Memory B cell (primary cell): ENCODE measurements around the gene APBB2.

Experiments
- ATAC-seq: fragments of 150-1000 bp; cut with Tn5 transposase; 2 replicates; pipeline ENCODE4 v1.10.0; 2021; ENCODE audit warnings: low read depth, mild to moderate bottlenecking, moderate library complexity
- DNase-seq, 2 donors: peaks; one replicate each; pipeline ENCODE4 v3.0.0; 2022; ENCODE audit warnings: low spot score in 2 of 2
- H3K27ac Mint-ChIP-seq: one replicate; pipeline ENCODE4 v1.8.0; 2022; ENCODE audit warnings: mild to moderate bottlenecking, moderate library complexity, mixed read lengths
- H3K27me3 Mint-ChIP-seq: one replicate; pipeline ENCODE4 v1.8.0; 2022; ENCODE audit warnings: mixed read lengths
- H3K36me3 Mint-ChIP-seq: one replicate; pipeline ENCODE4 v1.8.0; 2022; ENCODE audit warnings: mild to moderate bottlenecking, mixed read lengths
- H3K4me1 Mint-ChIP-seq: one replicate; pipeline ENCODE4 v1.8.0; 2022; ENCODE audit warnings: mixed read lengths
- H3K4me3 Mint-ChIP-seq: one replicate; pipeline ENCODE4 v1.8.0; 2022; ENCODE audit warnings: mild to moderate bottlenecking, moderate library complexity, mixed read lengths
- H3K9me3 Mint-ChIP-seq: one replicate; pipeline ENCODE4 v1.8.0; 2022; ENCODE audit warnings: mixed read lengths

APBB2 gene

DNA sequence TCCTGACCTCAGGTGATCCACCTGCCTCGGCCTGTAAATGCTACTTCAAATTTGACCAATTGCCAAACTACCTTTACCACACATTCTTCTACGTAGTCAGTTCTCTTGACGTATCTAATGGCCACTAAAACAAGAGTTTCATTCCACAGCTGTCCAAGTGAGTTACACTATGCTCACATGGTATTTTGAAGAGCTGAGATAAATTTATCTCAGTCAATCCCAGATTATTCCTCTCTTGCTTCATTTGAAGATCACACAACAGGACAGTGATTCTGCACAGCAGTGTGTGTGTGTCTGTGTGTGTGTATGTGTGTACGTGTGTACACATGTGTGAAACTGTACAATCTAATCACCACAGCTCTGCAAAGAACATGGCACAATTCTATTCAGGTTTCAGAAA is 133.4 kb downstream of the APBB2 start:
- ATAC-seq (no peak), DNase-seq (no peak)
- peaks cover 4% of the 10 kb centered on the region for H3K9me3 Mint-ChIP-seq
- H3K27me3 Mint-ChIP-seq: peaks cover 5% of the 10 kb centered on the region
- no peak overlapping the region for H3K4me3 Mint-ChIP-seq
- H3K4me1 Mint-ChIP-seq: no peaks in the 10 kb centered on the region
- H3K27ac Mint-ChIP-seq: no peak overlapping the region
- H3K36me3 Mint-ChIP-seq: no peaks in the 10 kb centered on the region

DNA sequence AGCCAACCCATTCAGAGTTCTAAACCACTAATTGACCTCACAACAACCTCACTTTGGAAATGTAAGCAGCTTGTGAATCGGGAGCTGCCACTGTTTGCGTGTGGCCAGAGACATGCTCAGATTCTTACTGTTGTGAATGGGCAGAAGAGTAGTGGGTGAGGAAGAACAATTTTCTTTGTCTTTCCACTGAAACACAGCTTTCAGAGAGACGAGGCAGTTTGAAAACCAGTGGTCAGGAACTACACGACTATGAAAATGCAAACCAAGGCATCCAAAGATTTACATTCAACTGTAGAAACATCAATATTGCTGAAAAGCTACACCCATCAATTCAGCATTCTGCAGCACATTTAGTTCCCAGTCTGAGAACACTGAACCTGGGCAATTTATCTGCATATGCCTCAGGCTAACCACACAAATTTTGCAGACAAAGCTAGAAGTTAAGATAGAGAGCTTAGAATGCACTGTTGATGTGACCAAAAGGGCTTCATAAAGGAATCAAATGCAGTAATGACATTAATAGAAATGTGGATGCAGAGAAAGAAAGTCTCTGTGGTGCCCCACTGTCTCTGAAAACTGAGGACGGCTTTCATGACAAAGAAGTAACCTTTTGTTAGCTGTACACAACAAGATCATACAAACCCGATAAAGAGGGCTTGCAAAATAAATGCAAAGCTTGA is 134.3 kb downstream of the APBB2 start:
- peaks cover 8% of the 10 kb centered on the region for H3K27me3 Mint-ChIP-seq
- no peaks in the 10 kb centered on the region for H3K4me1 Mint-ChIP-seq
- ATAC-seq: no peak
- H3K27ac Mint-ChIP-seq: no peak overlapping the region
- no peak for DNase-seq
- no peak overlapping the region for H3K4me3 Mint-ChIP-seq
- H3K9me3 Mint-ChIP-seq: no peaks in the 10 kb centered on the region
- no peaks in the 10 kb centered on the region for H3K36me3 Mint-ChIP-seq

DNA sequence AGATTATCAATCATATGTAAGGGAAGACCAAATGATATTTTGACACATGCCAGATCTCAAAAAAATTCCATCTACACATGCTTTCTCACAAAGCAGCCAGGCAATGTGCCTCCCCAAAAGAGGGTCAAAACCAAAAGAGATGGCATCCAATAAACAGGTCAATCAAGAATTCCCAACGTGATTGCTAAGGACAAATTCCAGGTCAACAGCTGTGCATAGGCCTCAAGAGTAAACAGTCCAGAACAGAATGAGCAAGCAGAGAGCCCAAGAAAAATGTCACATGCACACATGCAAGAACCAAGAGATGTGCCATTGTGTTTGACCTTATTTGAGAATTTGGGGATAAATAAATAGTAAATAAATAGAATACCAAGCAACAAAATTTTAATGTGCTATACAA is 136.7 kb downstream of the APBB2 start:
- Mint-ChIP-seq H3K27me3 (peaks cover 9% of the 10 kb centered on the region), H3K4me3 (no peak overlapping the region), H3K36me3 (no peaks in the 10 kb centered on the region), H3K9me3 (no peaks in the 10 kb centered on the region), H3K4me1 (no peaks in the 10 kb centered on the region), H3K27ac (no peak overlapping the region)
- ATAC-seq: no peak
- DNase-seq: no peak

DNA sequence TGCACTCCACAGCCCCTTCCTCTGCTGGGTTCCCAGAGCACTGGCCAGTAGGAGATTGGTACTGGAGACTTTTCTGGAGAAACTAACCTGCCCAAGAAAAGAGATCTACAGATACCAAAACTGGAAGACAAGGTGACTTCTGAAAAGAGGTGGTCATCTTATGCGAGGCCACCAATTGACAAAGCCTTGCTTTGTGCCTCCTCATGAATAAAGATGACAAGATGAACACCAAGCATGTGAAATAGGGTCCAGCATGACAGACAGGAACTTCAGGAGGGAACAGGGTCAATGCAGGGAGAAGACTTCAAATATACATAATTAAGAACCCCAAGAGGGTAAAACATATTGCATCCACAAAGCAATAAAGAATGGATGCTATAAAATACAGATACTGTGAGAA is 137.9 kb downstream of the APBB2 start:
- peaks cover 8% of the 10 kb centered on the region for H3K27me3 Mint-ChIP-seq
- no peak overlapping the region for H3K27ac Mint-ChIP-seq
- no peaks in the 10 kb centered on the region for H3K9me3 Mint-ChIP-seq
- H3K36me3 Mint-ChIP-seq: no peaks in the 10 kb centered on the region
- H3K4me3 Mint-ChIP-seq: no peak overlapping the region
- H3K4me1 Mint-ChIP-seq: no peaks in the 10 kb centered on the region
- no peak for DNase-seq
- ATAC-seq: no peak

DNA sequence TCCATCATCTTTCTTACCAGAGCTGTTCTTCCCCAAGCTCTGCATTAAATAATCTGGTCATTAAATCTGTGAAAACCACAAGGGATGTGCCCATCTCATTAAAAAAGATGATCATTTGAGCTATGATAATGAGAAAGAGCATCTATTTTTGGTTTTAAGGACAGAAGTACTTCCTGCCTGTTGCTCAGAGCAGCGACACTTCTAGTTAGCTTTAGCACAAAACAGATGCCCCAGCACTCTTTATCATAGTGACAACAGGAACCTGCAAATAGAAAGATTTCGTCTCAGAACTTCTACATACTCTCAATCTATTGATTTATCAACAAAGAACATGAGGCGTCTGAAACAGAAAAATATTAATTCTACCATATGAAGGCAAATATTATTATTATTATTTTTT is 140.1 kb downstream of the APBB2 start:
- no peaks in the 10 kb centered on the region for H3K9me3 Mint-ChIP-seq
- H3K4me3 Mint-ChIP-seq: no peak overlapping the region
- no peaks in the 10 kb centered on the region for H3K4me1 Mint-ChIP-seq
- H3K27ac Mint-ChIP-seq: no peak overlapping the region
- DNase-seq (no peak), ATAC-seq (no peak)
- peaks cover 8% of the 10 kb centered on the region for H3K27me3 Mint-ChIP-seq
- no peaks in the 10 kb centered on the region for H3K36me3 Mint-ChIP-seq

DNA sequence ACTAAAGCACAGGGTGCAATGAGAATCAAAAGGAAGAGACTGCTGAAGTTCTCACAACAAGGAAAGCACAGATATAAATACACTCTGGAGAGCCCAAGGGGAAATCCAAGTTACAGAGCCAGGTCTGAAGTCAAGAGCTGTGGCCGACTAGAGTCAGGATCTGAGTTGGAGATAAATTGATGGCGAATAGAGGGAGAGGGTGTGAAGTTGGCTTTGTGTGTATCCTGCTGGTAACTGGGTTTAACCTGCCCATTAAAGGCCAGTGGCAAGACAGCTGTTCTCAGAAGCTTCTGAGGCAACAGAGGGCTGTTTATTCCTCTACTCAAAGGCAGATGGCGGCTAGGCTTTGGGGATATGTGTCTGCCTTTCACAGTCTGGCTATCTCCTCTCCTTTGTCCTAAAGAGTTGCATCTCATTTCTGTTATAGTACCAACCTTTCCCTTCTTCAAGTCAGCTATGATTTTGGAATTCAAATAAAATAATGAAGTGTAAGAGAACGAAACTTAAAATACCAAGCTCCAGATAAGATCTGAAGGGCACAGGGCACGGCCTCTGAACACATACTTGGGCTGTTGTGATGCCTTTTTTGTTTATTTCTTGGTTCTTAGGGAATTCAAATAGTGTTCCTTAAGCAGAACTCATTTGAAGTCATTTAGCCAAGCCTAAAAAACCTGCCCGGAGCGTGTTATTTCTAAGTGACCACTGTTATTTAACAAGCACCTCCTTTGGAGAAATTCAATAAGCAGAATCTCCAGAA is 142.1 kb downstream of the APBB2 start:
- DNase-seq: no peak
- Mint-ChIP-seq H3K4me1 (no peaks in the 10 kb centered on the region), H3K36me3 (no peaks in the 10 kb centered on the region), H3K9me3 (no peaks in the 10 kb centered on the region), H3K4me3 (no peak overlapping the region), H3K27me3 (peaks cover 5% of the 10 kb centered on the region), H3K27ac (no peak overlapping the region)
- ATAC-seq: no peak

DNA sequence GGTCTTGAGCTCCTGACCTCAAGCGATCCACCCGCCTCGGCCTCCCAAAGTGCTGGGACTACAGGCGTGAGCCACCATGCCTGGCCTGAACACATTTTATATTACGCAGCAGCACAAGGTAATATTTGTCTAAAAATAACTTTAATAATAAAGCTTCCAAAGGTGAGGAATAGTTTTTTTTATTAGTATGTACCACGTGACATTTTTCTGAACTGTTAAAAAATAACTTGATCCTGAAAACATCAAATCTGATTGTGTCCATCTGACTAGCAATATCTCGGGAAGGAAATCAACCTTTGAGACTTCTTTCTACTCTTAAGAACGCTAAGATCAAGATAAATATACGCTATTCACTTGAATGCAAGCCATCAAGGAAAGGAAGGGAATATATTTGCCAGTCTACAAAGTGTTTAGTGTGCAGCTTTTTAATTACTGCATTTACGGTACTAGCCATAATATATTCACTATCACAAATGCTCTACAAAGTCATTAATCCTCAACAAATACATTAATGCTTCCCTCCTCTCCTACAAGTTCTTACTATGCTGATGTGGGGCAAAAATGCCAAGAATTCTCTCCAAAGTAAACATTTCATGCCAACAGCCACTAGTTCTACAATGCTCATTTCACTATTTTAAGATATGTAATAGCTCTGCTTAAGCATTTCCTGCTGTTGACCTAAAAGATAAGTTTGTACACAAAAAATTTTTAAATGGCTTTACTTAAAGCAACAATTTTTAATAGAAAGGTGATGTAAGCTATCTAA is 143.6 kb downstream of the APBB2 start:
- Mint-ChIP-seq H3K27me3 (peaks cover 2% of the 10 kb centered on the region), H3K27ac (no peak overlapping the region), H3K36me3 (no peaks in the 10 kb centered on the region), H3K4me3 (no peak overlapping the region), H3K4me1 (no peaks in the 10 kb centered on the region), H3K9me3 (no peaks in the 10 kb centered on the region)
- ATAC-seq: no peak
- no peak for DNase-seq

DNA sequence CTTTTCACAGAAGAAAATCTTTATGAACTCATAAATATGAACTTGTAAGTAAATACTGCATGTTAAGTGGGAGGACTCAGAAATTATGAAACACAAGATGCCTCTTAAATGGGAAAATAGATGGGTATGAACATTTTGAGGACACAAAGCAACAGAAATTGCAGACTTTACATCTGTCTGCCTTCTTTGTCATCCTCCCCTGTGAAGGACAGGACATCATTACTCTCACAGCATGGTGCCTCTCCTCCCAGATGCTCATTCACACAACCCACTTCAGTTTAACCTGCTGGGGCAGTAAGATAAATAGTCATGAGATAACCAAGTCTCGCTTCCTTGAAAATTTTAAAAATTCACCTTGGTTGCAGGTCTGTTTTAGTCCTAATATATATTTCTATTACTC is 144.5 kb downstream of the APBB2 start:
- H3K9me3 Mint-ChIP-seq: no peaks in the 10 kb centered on the region
- no peaks in the 10 kb centered on the region for H3K36me3 Mint-ChIP-seq
- DNase-seq (no peak), ATAC-seq (no peak)
- no peaks in the 10 kb centered on the region for H3K4me1 Mint-ChIP-seq
- H3K27ac Mint-ChIP-seq: no peak overlapping the region
- no peak overlapping the region for H3K4me3 Mint-ChIP-seq
- H3K27me3 Mint-ChIP-seq: peaks cover 1% of the 10 kb centered on the region

DNA sequence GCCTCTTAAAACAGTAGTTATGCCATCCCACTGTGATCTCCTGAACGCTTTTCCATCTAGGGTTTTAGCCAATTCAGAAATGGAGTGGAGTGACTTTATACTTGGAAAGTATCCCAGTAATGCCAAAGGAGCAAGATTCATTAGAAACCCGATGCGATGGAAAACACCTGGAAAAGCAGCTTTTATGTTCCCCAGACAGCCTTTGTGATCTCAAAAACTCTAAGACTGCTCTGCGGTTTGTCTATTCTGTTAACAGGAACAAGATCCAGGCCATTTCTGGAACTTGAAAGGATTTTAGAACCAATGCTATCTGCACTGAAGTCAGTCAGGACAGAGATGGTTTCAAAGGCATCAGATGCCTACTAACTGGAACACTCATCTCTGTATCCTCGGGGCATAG is 145.1 kb downstream of the APBB2 start:
- H3K36me3 Mint-ChIP-seq: no peaks in the 10 kb centered on the region
- ATAC-seq (no peak), DNase-seq (no peak)
- H3K4me3 Mint-ChIP-seq: no peak overlapping the region
- H3K4me1 Mint-ChIP-seq: no peaks in the 10 kb centered on the region
- no peaks in the 10 kb centered on the region for H3K9me3 Mint-ChIP-seq
- no peak overlapping the region for H3K27ac Mint-ChIP-seq
- peaks cover 1% of the 10 kb centered on the region for H3K27me3 Mint-ChIP-seq

DNA sequence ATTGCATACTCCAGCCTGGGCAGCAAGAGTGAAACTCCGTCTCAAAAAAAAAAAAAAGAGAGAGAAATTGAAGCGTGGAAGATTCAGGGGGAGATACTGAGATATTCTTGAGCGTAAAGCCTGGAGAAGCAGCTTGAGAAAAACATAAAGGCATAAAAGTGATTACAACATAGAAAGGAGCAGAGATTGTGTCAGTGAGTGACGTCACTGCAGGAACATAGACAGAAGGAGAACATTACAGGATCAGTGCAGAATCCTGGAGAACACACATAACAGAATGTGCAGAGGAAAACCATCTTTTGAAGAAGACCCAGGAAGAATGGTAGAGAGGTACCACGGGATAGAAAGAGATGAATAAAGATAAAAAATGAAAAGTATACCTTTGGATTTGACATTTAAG is 147.0 kb downstream of the APBB2 start:
- no peak for DNase-seq
- Mint-ChIP-seq H3K27me3 (no peaks in the 10 kb centered on the region), H3K27ac (no peak overlapping the region), H3K36me3 (no peaks in the 10 kb centered on the region), H3K4me3 (no peak overlapping the region), H3K9me3 (no peaks in the 10 kb centered on the region), H3K4me1 (no peaks in the 10 kb centered on the region)
- ATAC-seq: no peak

DNA sequence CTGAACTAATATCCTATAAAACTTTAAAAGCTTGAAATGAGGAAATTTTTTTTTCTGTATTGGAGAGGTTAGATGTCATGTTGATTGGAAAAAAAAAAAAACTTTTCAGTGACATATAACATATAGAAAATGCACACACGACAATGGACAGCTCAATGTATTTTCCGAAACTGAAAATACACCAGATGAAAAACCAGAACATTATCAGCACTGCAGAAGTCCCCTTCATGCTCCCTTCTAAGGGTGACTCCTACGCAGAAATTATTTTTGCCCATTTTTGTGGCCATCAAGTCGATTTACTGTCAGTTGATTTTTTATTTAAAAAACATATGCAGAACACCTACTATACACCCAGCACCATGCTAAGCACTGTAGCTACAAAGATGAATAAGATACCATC is 148.3 kb downstream of the APBB2 start:
- no peak for DNase-seq
- Mint-ChIP-seq H3K9me3 (no peaks in the 10 kb centered on the region), H3K27me3 (no peaks in the 10 kb centered on the region), H3K27ac (no peak overlapping the region), H3K4me1 (no peaks in the 10 kb centered on the region), H3K4me3 (no peak overlapping the region), H3K36me3 (no peaks in the 10 kb centered on the region)
- ATAC-seq: no peak

DNA sequence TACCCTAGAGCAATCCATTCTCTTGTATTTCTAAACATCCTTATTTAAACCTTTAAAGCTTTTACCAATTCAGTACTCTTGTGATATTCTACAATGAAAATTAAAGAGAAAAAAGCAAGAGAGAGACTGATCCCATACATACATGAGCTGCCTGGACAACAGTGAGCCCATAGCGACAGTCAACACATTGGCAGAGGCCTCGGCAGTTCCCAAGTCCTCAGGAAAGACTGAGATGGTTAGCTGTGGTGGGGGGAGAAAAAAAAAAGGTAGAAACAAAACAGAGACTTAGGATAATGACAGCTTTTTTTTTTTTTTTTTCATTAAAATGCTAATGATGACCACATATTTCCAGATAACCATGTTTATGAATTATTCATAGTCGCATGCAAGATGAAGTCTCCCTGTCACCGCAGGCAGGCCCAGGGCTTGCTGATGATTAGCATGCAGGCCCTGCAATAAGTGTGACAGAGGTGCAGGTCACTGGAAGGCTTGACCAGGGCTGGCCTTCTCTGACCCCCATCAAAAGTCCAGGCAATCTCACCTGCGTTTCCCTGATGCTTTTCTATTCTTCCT is 148.8 kb downstream of the APBB2 start:
- H3K27me3 Mint-ChIP-seq: no peaks in the 10 kb centered on the region
- H3K9me3 Mint-ChIP-seq: no peaks in the 10 kb centered on the region
- no peak overlapping the region for H3K27ac Mint-ChIP-seq
- no peak overlapping the region for H3K4me3 Mint-ChIP-seq
- H3K36me3 Mint-ChIP-seq: no peaks in the 10 kb centered on the region
- DNase-seq: no peak
- H3K4me1 Mint-ChIP-seq: no peaks in the 10 kb centered on the region
- ATAC-seq: no peak

DNA sequence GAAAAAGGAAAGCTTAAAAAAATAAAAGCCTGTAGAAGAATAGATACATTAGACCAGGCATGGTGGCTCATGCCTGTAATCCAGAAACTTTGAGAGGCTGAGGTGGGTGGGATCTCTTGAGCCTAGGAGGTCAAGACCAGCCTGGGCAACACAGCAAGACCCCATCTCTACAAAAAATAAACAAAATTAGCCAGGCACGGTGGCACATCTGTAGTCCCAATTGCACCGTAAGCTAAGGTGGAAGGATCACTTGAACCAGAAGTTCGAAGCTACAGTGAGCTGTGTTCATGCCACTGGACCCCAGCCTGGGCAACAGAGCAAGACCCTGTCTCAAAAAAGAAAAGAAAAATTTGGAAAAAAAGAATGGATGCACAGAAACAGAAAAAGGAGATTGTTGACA is 149.4 kb downstream of the APBB2 start:
- DNase-seq (no peak), ATAC-seq (no peak)
- H3K36me3 Mint-ChIP-seq: no peaks in the 10 kb centered on the region
- no peaks in the 10 kb centered on the region for H3K9me3 Mint-ChIP-seq
- H3K27me3 Mint-ChIP-seq: no peaks in the 10 kb centered on the region
- H3K27ac Mint-ChIP-seq: no peak overlapping the region
- H3K4me3 Mint-ChIP-seq: no peak overlapping the region
- no peaks in the 10 kb centered on the region for H3K4me1 Mint-ChIP-seq

DNA sequence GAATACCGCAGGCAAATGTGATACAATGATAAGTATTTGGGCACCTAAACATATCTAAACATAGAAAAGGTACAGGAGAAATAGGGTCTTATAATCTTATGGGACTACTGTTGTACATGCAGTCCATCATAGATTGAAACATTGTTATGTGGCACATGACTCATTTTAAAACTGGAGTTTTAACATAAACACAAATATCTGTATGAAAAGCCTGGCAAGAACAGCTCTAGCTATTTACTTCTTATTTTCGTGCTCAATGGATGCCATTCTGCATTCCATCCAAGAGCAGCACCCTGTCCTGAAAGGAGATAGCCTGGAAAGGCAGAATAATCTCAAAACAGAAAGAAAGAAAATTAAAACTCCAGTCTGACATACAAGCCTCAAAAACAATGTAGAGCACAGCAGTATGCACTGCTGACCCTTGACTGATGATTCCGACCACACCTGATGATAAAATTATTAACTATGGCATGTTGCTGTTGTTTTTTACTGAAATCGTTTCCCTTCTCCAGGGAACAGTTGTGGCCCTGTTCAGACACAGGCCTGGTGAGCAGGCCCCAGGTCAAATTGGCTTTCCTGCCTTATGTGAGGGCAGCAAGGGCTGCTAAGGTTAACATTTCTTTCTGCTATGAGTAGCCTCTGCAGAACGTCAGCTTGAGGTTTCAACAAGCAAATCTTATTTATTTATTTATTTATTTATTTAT is 152.7 kb downstream of the APBB2 start:
- Mint-ChIP-seq H3K27me3 (no peaks in the 10 kb centered on the region), H3K4me1 (no peaks in the 10 kb centered on the region), H3K36me3 (no peaks in the 10 kb centered on the region), H3K4me3 (no peak overlapping the region), H3K9me3 (peaks cover 2% of the 10 kb centered on the region), H3K27ac (no peak overlapping the region)
- no peak for ATAC-seq
- no peak for DNase-seq
